H1 (cell line): Measurements from ENCODE around the gene ZNF367. TPM values are rescaled to one million over a fixed set of nuclear protein-coding genes. Genes with fewer than 3 reads are reported as not detected.

ENCODE experiments used
- CTCF ChIA-PET: fragments of 300-600 bp; sonication (Branson Sonifier 250); formaldehyde crosslinking; loops from one replicate; lab custom pipeline; 2021; ENCODE audit not compliant: partially characterized antibody; lab: Charles Lee
- POLR2A ChIA-PET: fragments of 300-600 bp; sonication (Branson Sonifier 250); formaldehyde crosslinking; loops from one replicate; lab custom pipeline; 2021; ENCODE audit warnings: inconsistent platforms; ENCODE audit not compliant: partially characterized antibody; lab: Charles Lee
- DNase-seq, 2 experiments: peaks; one replicate each; pipeline versions ENCODE4 v3.0.0 to v3.0.0-alpha.2; 2010 to 2022; ENCODE audit warnings: low spot score in 2 of 2, low read depth in 1 of 2, mixed read lengths in 1 of 2
- FAIRE-seq: peaks from 2 replicates; lab custom pipeline; 2011; peaks lifted over from hg19 to GRCh38; lab: Jason Lieb, UNC
- H2AFZ ChIP-seq: 2 replicates; pipeline ENCODE4 v1.8.1; 2012; ENCODE audit warnings: low read length, inconsistent platforms
- H2AK5ac ChIP-seq: 2 replicates; pipeline ENCODE4 v1.6.1; 2013; ENCODE audit warnings: low read depth, low read length
- H2BK120ac ChIP-seq: replicated peaks from 2 replicates; pipeline ENCODE3; 2013; ENCODE audit warnings: low read depth, low read length, inconsistent platforms
- H2BK12ac ChIP-seq: 2 replicates; pipeline ENCODE4 v1.6.1; 2013; ENCODE audit warnings: low read depth, low read length
- H2BK15ac ChIP-seq: 2 replicates; pipeline ENCODE4 v1.6.1; 2013; ENCODE audit warnings: low read length
- H2BK20ac ChIP-seq: 2 replicates; pipeline ENCODE4 v1.6.1; 2013; ENCODE audit warnings: low read length
- H2BK5ac ChIP-seq: 2 replicates; pipeline ENCODE4 v1.6.1; 2013; ENCODE audit warnings: low read depth, low read length
- H3K14ac ChIP-seq: 2 replicates; pipeline ENCODE4 v1.6.1; 2013; ENCODE audit warnings: inconsistent platforms; ENCODE audit not compliant: insufficient read length
- H3K18ac ChIP-seq: 2 replicates; pipeline ENCODE4 v1.6.1; 2013; ENCODE audit warnings: low read length; ENCODE audit errors: extremely low read depth
- H3K23ac ChIP-seq: 2 replicates; pipeline ENCODE4 v1.6.1; 2013; ENCODE audit warnings: inconsistent platforms; ENCODE audit not compliant: insufficient read length
- H3K23me2 ChIP-seq: 2 replicates; pipeline ENCODE4 v1.6.1; 2013; ENCODE audit warnings: low read depth, low read length
- H3K27ac ChIP-seq: 2 replicates; pipeline ENCODE4 v1.6.1; 2011; ENCODE audit warnings: low read depth, low read length, inconsistent platforms
- H3K27me3 ChIP-seq, 4 experiments: replicated peaks in 1 of 4; 1 replicate in 1 of 4; 2 replicates in 3 of 4; pipeline versions ENCODE4 v1.6.1 to v1.8.1; 2011 to 2013; ENCODE audit warnings: low read length in 3 of 4, mild to moderate bottlenecking in 3 of 4, inconsistent platforms in 2 of 4, mixed read lengths in 2 of 4, moderate library complexity in 1 of 4; ENCODE audit not compliant: control insufficient read depth in 3 of 4, insufficient read depth in 3 of 4; ENCODE audit errors: extremely low read depth in 1 of 4
- H3K36me3 ChIP-seq, 4 experiments: 2 replicates each; pipeline versions ENCODE4 v1.6.1 to v1.8.1; 2011 to 2013; ENCODE audit warnings: mild to moderate bottlenecking in 4 of 4, low read length in 3 of 4, moderate library complexity in 2 of 4, control low read depth in 1 of 4, inconsistent platforms in 1 of 4; ENCODE audit not compliant: insufficient read depth in 4 of 4, control insufficient read depth in 2 of 4
- H3K4ac ChIP-seq: replicated peaks from 2 replicates; pipeline ENCODE3; 2013; ENCODE audit warnings: low read length, low read depth, mixed read lengths, inconsistent platforms; ENCODE audit not compliant: insufficient read length
- H3K4me1 ChIP-seq, 4 experiments: replicated peaks in 1 of 4; 1 replicate in 1 of 4; 2 replicates in 3 of 4; pipeline versions ENCODE4 v1.6.1 to v1.8.1; 2011 to 2013; ENCODE audit warnings: low read length in 3 of 4, inconsistent platforms in 2 of 4, mixed read lengths in 1 of 4; ENCODE audit not compliant: insufficient read depth in 4 of 4, control insufficient read depth in 3 of 4
- H3K4me2 ChIP-seq, 2 experiments: 2 replicates each; pipeline versions ENCODE4 v1.6.1 to v1.8.1; 2011 to 2013; ENCODE audit warnings: low read depth in 2 of 2, low read length in 2 of 2, control low read depth in 1 of 2, inconsistent platforms in 1 of 2, mild to moderate bottlenecking in 1 of 2; ENCODE audit not compliant: insufficient read depth in 1 of 2
- H3K4me3 ChIP-seq, 4 experiments: fragments of 200-600, 300-600 bp in 1 of 4; sonication (generic), shearing (Covaris generic), sonication (Bioruptor Twin) in 1 of 4; 2 replicates each; pipeline versions ENCODE4 v1.5.1 to v1.8.1; 2011 to 2016; ENCODE audit warnings: low read length in 4 of 4, low read depth in 3 of 4, control low read depth in 2 of 4, inconsistent platforms in 2 of 4, mild to moderate bottlenecking in 2 of 4, mixed read lengths in 1 of 4, moderate library complexity in 1 of 4; ENCODE audit not compliant: insufficient read depth in 2 of 4; ENCODE audit errors: extremely low read depth in 1 of 4
- H3K56ac ChIP-seq: replicated peaks from 2 replicates; pipeline ENCODE3; 2013; ENCODE audit warnings: low read depth, mild to moderate bottlenecking, mixed read lengths, low read length, inconsistent platforms; ENCODE audit not compliant: insufficient read length
- H3K79me1 ChIP-seq: 2 replicates; pipeline ENCODE4 v1.6.1; 2013; ENCODE audit warnings: low read depth, low read length, control low read depth
- H3K79me2 ChIP-seq, 2 experiments: 2 replicates each; pipeline versions ENCODE4 v1.6.1 to v1.8.1; 2012 to 2013; ENCODE audit warnings: low read length in 2 of 2, mild to moderate bottlenecking in 2 of 2, inconsistent platforms in 1 of 2; ENCODE audit not compliant: insufficient read depth in 2 of 2, control insufficient read depth in 1 of 2
- H3K9ac ChIP-seq, 4 experiments: replicated peaks in 1 of 4; 1 replicate in 1 of 4; 2 replicates in 3 of 4; pipeline versions ENCODE4 v1.6.1 to v1.8.1; 2011 to 2013; ENCODE audit warnings: low read depth in 3 of 4, low read length in 3 of 4, control low read depth in 2 of 4, mild to moderate bottlenecking in 2 of 4, moderate library complexity in 2 of 4, inconsistent platforms in 1 of 4; ENCODE audit errors: extremely low read depth in 1 of 4
- H3K9me3 ChIP-seq, 2 experiments: 2 replicates each; pipeline versions ENCODE4 v1.6.1 to v1.8.1; 2012 to 2013; ENCODE audit warnings: mild to moderate bottlenecking in 2 of 2, moderate library complexity in 2 of 2, control low read depth in 1 of 2, inconsistent platforms in 1 of 2, low read depth in 1 of 2, low read length in 1 of 2, mixed read lengths in 1 of 2; ENCODE audit not compliant: insufficient read depth in 2 of 2
- H4K20me1 ChIP-seq, 2 experiments: replicated peaks in 1 of 2; 2 replicates each; pipeline versions ENCODE3 to v1.8.1; 2011 to 2013; ENCODE audit warnings: inconsistent platforms in 2 of 2, low read length in 2 of 2, mild to moderate bottlenecking in 1 of 2; ENCODE audit not compliant: insufficient read depth in 2 of 2, control insufficient read depth in 1 of 2
- H4K5ac ChIP-seq: 2 replicates; pipeline ENCODE4 v1.6.1; 2013; ENCODE audit warnings: low read length, low read depth, mixed read lengths, inconsistent platforms; ENCODE audit not compliant: insufficient read length
- H4K8ac ChIP-seq: 2 replicates; pipeline ENCODE4 v1.8.0; 2013; ENCODE audit warnings: mild to moderate bottlenecking, moderate library complexity, low read length, inconsistent platforms; ENCODE audit not compliant: insufficient read depth; ENCODE audit errors: extremely low read depth
- H4K91ac ChIP-seq: replicated peaks from 2 replicates; pipeline ENCODE3; 2013; ENCODE audit warnings: low read length, mixed read lengths, inconsistent platforms; ENCODE audit not compliant: insufficient read length
- ASH2L ChIP-seq: fragments of 200-600, 300-600 bp; sonication (generic); IDR thresholded peaks from one replicate; pipeline ENCODE4 v1.7.1; 2017; ENCODE audit warnings: low read length
- BACH1 ChIP-seq: IDR thresholded peaks from 2 replicates; pipeline ENCODE4 v1.6.1; 2012; ENCODE audit warnings: low read length, improper control_type of control experiment
- BRCA1 ChIP-seq: IDR thresholded peaks from 2 replicates; pipeline ENCODE4 v1.6.1; 2012; ENCODE audit warnings: low read depth, low read length, improper control_type of control experiment
- CBX8 ChIP-seq: fragments of 300-800, 300-1000 bp; sonication (generic); IDR thresholded peaks from 2 replicates; pipeline ENCODE4 v1.7.1; 2016; ENCODE audit warnings: low read depth, low read length, borderline replicate concordance
- CHD2 ChIP-seq: IDR thresholded peaks from 2 replicates; pipeline ENCODE4 v1.6.1; 2012; ENCODE audit warnings: low read length, improper control_type of control experiment
- JUN ChIP-seq: IDR thresholded peaks from 2 replicates; pipeline ENCODE4 v1.6.1; 2011; ENCODE audit warnings: low read depth, mild to moderate bottlenecking, improper control_type of control experiment, low read length
- KDM1A ChIP-seq: fragments of 200-600, 300-600 bp; sonication (generic); IDR thresholded peaks from 2 replicates; pipeline ENCODE4 v1.7.1; 2016; ENCODE audit warnings: mild to moderate bottlenecking, low read length, borderline replicate concordance
- POLR2AphosphoS5 ChIP-seq: IDR thresholded peaks from 2 replicates; pipeline ENCODE4 v1.6.1; 2011; ENCODE audit warnings: low read depth, low read length
- RBBP5 ChIP-seq: IDR thresholded peaks from 2 replicates; pipeline ENCODE4 v1.7.1; 2012; ENCODE audit warnings: low read depth, mild to moderate bottlenecking, inconsistent platforms, low read length, moderate library complexity, borderline replicate concordance
- RNF2 ChIP-seq: fragments of 200-900, 300-1000 bp; sonication (generic); IDR thresholded peaks from 2 replicates; pipeline ENCODE4 v1.7.1; 2016; ENCODE audit warnings: borderline replicate concordance, low read depth, mild to moderate bottlenecking, antibody characterized with exemption, low read length; ENCODE audit not compliant: poor library complexity, severe bottlenecking; ENCODE audit errors: missing control alignments
- SP1 ChIP-seq: IDR thresholded peaks from 2 replicates; pipeline ENCODE4 v1.6.1; 2011; ENCODE audit warnings: low read depth, low read length
- SP4 ChIP-seq: IDR thresholded peaks from 2 replicates; pipeline ENCODE4 v1.6.1; 2012; ENCODE audit warnings: low read length, inconsistent platforms
- SUZ12 ChIP-seq: fragments of 200-600 bp; sonication (generic); IDR thresholded peaks from 2 replicates; pipeline ENCODE4 v1.6.1; 2012; ENCODE audit warnings: mild to moderate bottlenecking, inconsistent platforms, low read length, moderate library complexity, mixed read lengths
- TAF7 ChIP-seq: optimal IDR thresholded peaks from 2 replicates; pipeline ENCODE3; 2011; ENCODE audit warnings: low read depth, mild to moderate bottlenecking, inconsistent platforms, low read length, moderate library complexity, borderline replicate concordance
- TBP ChIP-seq: IDR thresholded peaks from 2 replicates; pipeline ENCODE4 v1.6.1; 2011; ENCODE audit warnings: low read depth, low read length, improper control_type of control experiment
- ZNF274 ChIP-seq: IDR thresholded peaks from 2 replicates; pipeline ENCODE4 v1.7.0; 2012; ENCODE audit warnings: low read length, borderline replicate concordance; ENCODE audit errors: extremely low read depth
- WGBS, 2 experiments: shearing (Covaris generic) in 1 of 2; methylation state at CpG; one replicate each; pipeline versions ENCODE4 v1.1.6 to v1.1.7; 2013 to 2015; ENCODE audit warnings: low lambda C conversion rate in 2 of 2, mixed read lengths in 2 of 2, inconsistent platforms in 1 of 2, low coverage in 1 of 2, missing lambda C conversion rate in 1 of 2; ENCODE audit not compliant: insufficient replicate concordance in 2 of 2, insufficient coverage in 1 of 2, insufficient read length in 1 of 2; ENCODE audit errors: extremely low coverage in 1 of 2, missing lambda C conversion rate in 1 of 2; 5-methylcytosine and 5-hydroxymethylcytosine counted together
- polyA plus RNA-seq, 7 experiments: library from polyadenylated mRNA; depleted of rRNA in 3 of 7; stranded (reverse) in 5 of 7; unstranded in 2 of 7; fragments of >200 nt in 5 of 7; fragments of 200-250 nt in 2 of 7; gene quantifications; 1 replicate in 5 of 7; 2 replicates in 1 of 7; 4 replicates in 1 of 7; pipeline versions ENCODE4 v1.2.1 to v1.2.3, GENCODE V29; 2011 to 2013; ENCODE audit warnings: missing spikeins in 2 of 7, mixed read lengths in 2 of 7
- total RNA-seq: library from RNA; stranded (reverse); fragmentation: NEBNext Ultra II Directional; extraction: Animal tissue kit (Norgen Biotek cat#: 25700); gene quantifications from 2 replicates; pipeline ENCODE4 v1.2.1, GENCODE V29; 2021

The ZNF367 gene
- total and polyA plus RNA-seq, 2 of the 8 experiments (the other 6 are each of a cell fraction or from before 2014, with no cell fraction given): 2.2 to 8.2 TPM

GRCh38 chr9:96388144-96388543 lies 30.0 kb downstream of the ZNF367 start:
- Histone ChIP-seq H2BK20ac (no peak overlapping the region), H2AK5ac (no peak overlapping the region), H2BK5ac (no peak overlapping the region), H3K23me2 (peaks cover under 1% of the 10 kb centered on the region; the same call in 1 of the 2 replicates), H3K4me3 (no peak overlapping the region), H2BK15ac (no peak overlapping the region), H3K79me1 (no peaks in the 10 kb centered on the region), H3K27me3 (no peaks in the 10 kb centered on the region), H3K79me2 (no peaks in the 10 kb centered on the region), H4K91ac (no peak overlapping the region), H2BK12ac (no peak overlapping the region), H3K14ac (no peak overlapping the region), H3K23ac (no peak overlapping the region), H4K8ac (no peak overlapping the region; the same call in 1 of the 2 replicates), H3K36me3 (peaks cover 9 to 62% (median 36%) of the 10 kb centered on the region in 4 experiments), H3K56ac (no peak overlapping the region), H3K4ac (no peak overlapping the region), H3K4me1 (no peaks in the 10 kb centered on the region), H3K18ac (no peak overlapping the region), H4K20me1 (peaks cover 0 to 1% of the 10 kb centered on the region in 2 experiments), H2AFZ (no peak overlapping the region), H3K9ac (no peak overlapping the region), H3K4me2 (no peak overlapping the region), H3K27ac (no peak overlapping the region), H3K9me3 (no peaks in the 10 kb centered on the region), H2BK120ac (no peak overlapping the region), H4K5ac (no peak overlapping the region)
- FAIRE-seq (no peak), DNase-seq (no peak)
- ChIA-PET CTCF (interaction anchor here (1.3 kb wide), 1 partner anchor 60 kb away, joined by 3 read pairs; no protein-coding TSS in a partner anchor), POLR2A (no interaction called here)
- 95% methylated on average over 11 of the region's 11 CpGs; no CpG with 5 or more reads in 1 of the 2 experiments for WGBS, 2 experiments
- TF ChIP-seq TBP (no peak), TAF7 (no peak), CBX8 (no peak), POLR2AphosphoS5 (no peak), JUN (no peak), CHD2 (no peak), KDM1A (no peak), ZNF274 (no peak), RBBP5 (no peak), ASH2L (no peak), RNF2 (no peak), SP1 (no peak), BRCA1 (no peak), SP4 (no peak), SUZ12 (no peak), BACH1 (no peak)
